Measurements from ENCODE around the gene CPT1B.
"Not testable (repeated sequence)": the region's sequence is repeated elsewhere in the genome, so short reads cannot be mapped to it uniquely, and the experiment has no call there.

Gene CPT1B

DNA sequence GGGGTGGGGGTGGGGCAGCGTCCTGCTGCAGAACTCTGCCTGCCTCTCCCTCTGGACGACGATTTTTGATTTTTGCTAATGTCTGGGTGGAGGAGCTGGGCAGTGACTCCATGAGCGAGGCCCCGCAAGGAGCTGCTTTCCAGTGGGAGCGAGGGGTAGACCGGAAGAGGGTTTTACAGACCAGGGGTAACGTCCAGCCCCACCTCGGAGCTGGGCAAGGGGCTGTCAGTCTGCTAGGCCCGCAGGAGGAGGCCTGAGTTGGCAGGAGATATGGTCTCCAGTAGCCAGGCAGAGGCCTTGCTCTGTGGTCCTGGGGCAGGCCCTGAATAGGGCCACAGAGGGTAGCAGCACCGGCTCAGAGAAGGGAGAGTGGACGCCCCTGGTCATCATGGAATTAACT is 31.4 kb upstream of the CPT1B start:
- no peak for DNase-seq (ENCODE audit: low read depth in 2 of 2)

DNA sequence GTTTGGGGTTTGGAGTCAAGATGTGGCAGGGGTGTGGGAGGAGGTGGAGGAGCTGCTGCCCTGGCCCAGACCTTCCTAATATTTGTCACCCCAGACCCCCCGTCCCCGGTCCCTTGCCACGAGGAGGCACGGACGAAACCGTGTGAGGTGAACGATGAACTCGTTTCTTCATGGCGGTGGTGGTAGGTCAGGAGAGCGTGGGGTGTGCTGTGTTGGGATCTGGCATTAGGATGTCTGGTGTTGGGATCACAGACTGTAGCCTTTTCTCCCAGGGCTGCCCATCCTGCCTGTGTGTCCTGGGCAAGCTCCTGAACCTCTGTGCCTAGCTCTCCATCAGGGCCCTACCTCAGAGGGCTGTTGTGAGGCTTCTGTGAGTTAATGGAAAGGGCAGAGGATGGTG is 30.8 kb upstream of the CPT1B start:
- no peak for DNase-seq (ENCODE audit: low read depth in 2 of 2)

DNA sequence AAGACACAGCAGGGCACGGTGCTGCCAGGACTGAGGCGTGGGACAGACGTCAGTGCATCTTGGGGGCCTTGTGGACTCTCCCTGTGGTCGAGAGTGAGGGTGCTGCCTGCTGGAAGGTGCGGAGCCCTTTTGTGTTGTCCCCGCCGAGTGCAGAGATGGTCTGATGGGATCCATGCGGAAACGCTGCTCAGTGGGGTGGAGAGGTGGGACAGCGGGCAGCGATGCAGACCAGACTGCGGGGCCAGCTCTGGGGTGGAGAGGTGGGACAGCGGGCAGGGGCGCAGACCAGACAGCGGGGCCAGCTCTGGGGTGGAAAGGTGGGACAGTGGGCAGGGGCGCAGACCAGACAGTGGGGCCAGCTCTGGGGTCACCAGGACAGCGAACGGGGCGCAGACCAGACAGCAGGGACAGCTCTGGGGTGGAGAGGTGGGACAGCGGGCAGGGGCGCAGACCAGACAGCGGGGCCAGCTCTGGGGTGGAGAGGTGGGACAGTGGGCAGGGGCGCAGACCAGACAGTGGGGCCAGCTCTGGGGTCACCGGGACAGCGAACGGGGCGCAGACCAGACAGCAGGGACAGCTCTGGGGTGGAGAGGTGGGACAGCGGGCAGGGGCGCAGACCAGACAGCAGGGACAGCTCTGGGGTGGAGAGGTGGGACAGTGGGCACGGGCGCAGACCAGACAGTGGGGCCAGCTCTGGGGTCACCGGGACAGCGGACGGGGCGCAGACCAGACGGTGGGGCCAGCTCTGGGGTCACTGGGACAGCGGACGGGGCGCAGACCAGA is 30.0 kb upstream of the CPT1B start:
- not testable (repeated sequence) for DNase-seq (ENCODE audit: low read depth in 2 of 2)

DNA sequence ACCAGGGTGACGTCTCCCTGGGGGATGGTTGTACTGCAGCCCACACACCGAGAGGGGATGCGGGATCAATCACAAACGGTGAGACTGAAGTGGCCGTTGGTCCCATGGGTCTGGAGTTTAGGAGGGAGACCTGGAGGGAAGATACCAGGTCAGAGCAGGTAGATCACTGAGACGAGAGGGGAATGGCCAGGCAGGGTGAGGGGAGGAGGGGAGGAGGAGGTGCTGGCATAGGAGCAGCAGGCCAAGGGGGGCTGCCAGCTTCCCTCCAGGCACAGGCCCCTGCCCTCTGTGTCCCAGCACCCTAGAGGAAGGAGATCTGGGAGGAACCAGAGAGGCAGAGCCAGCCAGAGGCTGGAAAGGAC is 29.4 kb upstream of the CPT1B start:
- DNase-seq (ENCODE audit: low read depth in 2 of 2), result no peak

DNA sequence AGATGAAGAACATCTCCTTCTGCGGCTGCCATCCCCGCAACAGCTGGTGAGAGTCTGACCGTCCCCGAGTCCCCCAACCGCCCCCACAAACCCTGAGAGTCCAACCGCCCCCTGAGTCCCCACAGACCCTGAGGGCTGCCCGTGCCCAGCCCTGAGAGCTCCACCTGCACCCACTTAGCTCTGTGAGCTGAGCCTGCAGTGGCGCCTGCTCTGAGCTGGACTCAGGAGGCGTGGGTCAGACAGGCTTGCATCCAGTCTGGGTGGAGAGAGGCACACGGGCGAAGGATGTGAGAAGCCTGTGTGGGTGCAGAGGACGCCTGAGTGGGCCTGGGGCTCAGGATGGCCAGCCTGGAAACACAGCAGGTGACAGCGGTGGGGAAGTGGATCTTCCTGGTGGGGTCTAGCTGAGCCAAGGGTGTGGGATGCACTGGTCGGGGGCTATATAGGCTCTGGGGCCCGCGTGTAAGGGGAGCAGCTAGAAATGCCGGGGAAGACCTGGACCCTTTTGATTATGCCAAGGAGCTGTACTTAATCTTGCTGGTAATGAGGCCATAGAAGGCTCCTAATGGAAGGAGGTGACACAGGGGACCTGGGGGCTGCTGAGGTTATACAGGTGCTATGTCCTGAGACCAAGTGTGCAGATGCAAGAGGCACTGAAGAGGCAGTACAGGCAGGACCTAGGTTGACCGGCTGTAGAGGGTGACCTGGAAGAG is 28.9 kb upstream of the CPT1B start:
- no peak for DNase-seq (ENCODE audit: low read depth in 2 of 2)

DNA sequence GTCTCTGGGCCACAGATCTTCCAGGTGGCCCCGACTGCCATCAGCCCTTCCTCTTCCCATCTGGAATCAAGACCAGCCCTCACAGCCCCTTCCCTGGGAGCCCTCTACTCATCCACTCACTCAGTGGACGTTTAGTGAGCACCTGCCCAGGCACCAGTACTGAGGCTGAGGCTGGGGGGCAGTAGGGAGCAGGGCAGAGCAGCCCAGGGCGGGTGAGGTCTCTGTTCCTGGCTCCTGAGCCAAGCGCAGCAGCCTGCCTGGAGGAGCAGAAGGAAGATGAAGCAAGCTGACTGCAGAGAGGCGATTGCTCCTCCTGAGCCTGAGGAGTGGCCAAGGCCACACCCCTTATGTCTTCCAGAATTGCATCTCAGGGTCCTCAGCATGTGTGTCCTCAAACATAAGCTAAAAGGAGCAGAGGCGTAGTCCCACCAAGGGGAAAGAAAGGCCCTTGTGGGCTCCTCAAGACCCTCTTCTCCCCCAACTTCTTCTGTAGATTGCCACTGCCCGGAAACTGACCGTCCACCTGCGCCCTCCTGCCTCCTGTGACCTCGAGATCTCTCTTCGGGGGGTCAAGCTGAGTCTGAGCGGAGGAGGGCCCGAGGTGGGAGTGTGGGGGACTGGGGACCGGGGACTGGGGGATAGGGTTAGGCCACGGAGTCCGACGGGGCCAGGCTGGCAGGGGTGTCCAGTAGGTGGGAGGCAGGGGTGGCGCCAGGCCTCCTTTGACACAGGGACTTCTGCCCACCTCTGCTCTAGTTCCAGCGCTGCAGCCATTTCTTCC is 28.1 kb upstream of the CPT1B start:
- no peak for DNase-seq (ENCODE audit: low read depth in 2 of 2)

DNA sequence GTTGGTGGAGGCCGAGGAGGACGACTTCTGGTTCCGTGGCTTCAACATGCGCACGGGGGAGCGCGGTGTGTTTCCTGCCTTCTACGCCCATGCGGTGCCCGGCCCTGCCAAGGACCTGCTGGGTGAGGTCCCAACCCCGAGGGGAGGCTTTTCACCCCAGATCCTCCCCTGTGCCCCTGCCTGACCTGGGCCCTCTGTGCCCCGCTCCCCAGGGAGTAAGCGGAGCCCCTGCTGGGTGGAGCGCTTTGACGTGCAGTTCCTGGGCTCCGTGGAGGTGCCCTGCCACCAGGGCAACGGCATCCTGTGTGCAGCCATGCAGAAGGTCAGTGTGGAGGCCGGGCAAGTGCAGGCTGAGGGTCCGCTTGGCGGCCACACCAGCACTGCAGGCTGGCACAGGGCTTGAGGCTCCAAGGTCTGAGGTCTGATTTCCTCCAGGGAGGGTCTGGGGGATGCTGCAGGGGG is 27.4 kb upstream of the CPT1B start:
- DNase-seq (ENCODE audit: low read depth in 2 of 2), result no peak

DNA sequence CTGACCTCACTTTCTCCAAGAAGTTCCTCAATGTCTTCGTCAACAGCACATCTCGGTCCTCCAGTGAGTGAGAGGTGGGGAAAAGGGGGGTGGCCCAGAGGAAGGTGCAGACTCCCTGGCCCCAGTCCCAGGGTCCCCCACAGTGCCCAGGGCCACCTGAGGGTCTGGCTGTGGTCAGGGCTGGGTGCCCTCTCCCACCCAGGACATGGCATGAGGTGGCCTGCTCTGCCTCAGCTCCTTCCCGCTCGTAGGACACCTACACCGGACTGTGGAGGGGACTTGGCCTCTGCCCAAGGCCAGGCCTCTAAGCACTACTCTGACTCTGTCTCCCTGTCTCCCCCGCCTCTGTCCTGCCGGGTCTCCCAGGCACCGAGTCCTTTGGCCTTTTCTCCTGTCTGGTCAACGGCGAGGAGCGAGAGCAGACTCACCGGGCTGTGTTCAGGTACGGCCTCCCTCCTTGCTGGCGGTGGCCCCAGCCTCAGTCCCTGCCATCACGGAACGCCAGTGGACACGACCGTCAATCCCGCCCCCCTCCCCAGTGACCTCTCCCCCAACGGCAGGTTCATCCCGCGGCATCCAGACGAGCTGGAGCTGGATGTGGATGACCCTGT is 26.9 kb upstream of the CPT1B start:
- no peak for DNase-seq (ENCODE audit: low read depth in 2 of 2)

DNA sequence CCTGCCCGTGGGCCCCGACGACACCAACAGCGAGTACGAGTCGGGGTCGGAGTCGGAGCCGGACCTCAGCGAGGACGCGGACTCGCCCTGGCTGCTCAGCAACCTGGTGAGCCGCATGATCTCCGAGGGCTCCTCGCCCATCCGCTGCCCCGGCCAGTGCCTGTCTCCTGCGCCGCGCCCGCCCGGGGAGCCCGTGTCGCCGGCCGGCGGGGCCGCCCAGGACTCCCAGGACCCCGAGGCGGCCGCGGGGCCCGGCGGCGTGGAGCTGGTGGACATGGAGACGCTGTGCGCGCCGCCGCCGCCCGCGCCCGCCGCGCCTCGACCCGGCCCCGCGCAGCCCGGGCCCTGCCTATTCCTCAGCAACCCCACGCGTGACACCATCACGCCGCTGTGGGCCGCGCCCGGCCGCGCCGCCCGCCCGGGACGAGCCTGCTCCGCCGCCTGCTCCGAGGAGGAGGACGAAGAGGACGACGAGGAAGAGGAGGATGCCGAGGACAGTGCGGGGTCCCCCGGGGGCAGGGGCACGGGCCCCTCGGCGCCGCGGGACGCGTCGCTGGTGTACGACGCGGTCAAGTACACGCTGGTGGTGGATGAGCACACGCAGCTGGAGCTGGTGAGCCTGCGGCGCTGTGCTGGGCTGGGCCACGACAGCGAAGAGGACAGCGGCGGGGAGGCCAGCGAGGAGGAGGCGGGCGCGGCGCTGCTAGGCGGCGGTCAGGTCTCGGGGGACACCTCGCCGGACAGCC is 26.2 kb upstream of the CPT1B start:
- DNase-seq (ENCODE audit: low read depth in 2 of 2), result no peak

DNA sequence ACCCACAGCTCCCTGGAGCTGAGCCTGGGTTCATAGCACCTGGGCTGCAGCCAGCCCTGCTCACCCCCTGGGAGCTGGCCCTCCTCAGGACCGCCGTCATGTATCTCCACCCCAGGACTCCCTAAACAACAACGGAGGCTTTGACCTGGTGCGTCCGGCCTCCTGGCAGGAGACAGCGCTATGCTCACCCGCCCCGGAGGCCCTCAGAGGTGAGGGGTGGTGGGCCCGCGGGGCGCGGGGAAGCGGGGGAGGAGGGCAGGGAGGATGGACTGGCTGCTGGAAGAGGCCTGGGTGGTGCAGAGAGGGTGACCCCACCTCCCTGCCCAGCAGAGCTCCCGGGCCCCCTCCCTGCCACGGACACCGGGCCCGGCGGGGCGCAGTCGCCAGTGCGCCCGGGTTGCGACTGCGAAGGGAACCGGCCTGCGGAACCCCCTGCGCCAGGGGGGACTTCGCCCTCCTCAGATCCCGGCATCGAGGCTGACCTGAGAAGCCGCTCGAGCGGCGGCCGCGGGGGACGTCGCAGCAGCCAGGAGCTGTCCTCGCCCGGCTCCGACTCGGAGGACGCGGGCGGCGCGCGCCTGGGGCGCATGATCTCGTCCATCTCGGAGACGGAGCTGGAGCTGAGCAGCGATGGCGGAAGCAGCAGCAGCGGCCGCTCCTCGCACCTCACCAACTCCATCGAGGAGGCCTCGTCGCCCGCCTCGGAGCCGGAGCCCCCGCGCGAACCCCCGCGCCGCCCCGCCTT is 25.5 kb upstream of the CPT1B start:
- no peak for DNase-seq (ENCODE audit: low read depth in 2 of 2)

DNA sequence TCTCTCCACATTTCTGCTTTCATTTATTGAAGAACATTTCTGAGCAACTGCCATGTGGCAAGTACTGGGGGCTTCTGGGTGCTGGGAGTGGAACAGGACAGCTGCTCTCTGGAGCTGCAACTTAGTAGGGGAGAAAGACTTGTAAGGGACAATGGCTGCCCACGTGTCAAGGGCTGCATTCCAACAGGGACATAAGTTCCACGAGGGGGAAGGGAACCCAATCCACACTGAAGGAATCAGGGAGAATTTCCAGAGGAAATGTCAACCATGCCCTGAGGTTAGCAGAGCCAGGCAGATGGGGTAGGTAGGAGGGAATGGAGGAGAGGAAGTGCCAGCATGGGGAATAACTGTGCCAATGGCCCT is 24.1 kb upstream of the CPT1B start:
- no peak for DNase-seq (ENCODE audit: low read depth in 2 of 2)

DNA sequence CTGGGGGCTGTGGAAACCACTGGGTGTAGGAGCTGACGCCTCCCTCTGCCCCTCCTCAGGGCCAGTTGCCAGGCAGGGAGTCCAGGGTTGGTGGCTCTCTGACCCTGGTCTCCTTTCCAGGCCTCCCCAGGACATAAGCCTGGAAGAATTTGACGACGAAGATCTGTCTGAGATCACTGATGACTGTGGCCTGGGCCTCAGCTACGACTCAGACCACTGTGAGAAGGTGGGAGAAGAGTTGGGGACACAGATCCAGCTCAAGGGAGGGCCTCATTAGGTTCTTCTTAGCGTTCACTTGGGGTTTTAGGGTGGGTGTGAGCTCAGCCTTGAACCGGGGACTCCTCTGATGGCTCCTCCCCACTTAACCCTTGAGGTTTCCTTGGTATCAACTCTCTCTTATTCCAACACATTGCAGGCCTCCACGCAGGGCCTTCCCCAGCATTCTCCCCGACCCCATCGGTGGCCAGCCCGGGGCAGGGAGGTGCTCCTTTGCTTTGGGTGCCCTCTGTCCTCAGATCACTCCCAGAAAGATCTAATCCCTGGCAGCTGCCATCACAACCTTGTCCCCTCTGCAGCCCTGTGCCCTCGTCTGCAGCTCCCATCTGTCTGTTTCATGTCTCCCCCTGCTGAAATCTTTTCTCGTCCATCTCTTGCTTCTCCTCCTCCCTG is 23.6 kb upstream of the CPT1B start:
- DNase-seq (ENCODE audit: low read depth in 2 of 2), result no peak

DNA sequence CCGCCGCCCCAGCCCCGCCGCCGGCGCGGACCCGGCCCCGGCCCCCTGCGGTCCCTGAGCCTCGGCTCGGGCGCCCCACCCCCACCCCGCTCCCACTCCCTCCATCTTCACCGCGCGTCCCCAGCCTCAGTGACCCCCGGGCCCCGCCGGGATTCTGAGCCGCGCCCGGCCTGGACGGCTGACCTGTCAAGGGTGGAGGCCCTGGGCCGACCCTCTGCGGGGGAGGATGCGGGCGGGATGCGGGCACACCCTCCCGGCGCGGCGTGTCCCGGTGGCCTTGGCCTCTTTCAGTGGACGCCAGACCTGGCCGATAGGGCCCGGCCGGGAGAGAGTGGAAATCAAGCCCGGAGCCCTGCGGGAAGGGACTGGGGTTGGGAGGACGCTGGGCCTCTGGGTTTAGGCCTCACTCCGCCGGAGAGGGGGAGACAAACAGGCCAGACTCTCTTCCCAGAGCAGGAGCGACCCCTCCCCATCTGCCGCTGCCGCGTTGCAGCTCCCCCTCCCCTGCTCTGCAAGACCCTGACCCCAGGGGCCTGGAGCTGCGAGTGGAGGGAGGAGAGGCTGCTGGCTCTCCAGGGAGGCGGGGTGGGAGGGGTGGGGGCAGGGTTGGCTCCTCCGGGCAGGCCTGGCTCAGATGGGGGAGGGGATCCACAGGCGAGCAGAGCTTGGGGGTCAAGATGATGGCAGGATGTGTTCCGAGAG is 22.9 kb upstream of the CPT1B start:
- DNase-seq (ENCODE audit: low read depth in 2 of 2), result no peak

DNA sequence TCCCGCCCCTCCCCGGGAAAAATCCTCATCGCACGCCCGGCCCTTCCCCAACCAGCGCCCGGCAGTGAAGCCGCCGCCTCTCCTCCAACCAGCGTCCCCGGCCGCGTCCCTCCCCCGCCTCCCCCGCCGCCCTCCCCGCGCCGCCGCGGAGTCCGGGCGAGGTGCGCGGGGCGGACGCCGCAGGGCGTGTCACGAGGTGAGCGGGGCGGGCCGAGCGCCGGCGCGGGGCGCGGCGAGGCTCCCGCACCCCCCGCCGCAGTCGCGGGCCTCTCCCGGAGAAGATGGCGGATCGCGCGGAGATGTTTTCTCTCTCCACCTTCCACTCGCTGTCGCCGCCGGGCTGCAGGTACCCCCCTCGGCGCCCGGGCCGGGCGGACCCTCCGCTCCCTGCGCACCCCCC is 22.3 kb upstream of the CPT1B start, which contains the start of gene MAPK8IP2:
MAPK8IP2 (plus strand) TSS at position 256 of the 400 bp plus-strand sequence; CDS start at position 282, 26 bp downstream.
- DNase-seq (ENCODE audit: low read depth in 2 of 2), result no peak

DNA sequence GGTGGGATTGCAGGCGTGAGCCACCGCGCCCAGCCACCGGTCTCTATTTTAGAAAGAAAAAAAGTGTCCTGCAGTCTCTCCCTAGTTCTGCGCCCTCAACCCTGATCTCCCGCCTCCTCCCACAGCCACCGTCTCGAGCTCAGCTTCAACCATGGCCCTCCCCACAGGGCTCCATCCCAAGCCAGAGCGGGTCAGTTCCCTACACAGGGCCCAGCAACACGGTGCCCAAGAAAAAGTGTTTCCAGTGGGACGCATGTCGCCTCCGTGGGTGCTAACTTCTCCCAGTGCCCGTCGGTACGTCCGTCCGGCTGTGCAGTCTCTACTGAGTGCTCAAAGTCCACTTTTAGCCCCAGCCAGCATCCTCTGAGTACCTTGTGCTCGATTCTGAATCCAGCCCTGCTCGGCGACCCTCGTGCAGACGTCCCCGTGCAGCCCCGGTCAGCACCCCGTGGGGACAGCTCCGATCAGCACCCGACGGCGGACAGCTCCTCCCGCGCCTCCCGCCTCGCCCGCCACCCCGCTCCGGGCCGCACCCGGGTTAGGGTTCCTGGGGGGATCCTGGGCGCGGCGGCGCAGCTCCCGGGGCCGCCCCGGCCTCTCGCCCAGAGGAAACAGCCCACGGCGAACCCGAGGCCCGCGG is 21.7 kb upstream of the CPT1B start:
- DNase-seq (ENCODE audit: low read depth in 2 of 2), result peak; percentile 45 to 57

DNA sequence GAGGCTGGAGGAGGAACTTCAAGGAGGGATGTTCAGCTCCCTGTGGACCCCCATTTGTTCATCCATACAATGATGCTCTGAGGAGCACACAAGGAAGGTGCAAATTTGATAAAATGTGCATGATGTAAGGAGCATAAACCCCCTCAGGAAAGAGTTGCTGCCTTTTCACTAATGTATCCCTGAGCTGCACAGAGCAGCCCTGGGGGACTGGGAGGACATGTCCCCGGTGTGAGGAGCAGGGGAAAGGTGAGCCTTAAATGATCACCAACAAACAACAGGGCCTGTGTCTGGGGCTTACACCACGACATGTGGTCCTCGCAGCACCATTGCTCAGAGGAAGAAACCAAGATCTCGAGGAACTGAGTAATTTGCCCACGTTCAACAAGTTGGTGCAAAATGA is 18.9 kb upstream of the CPT1B start:
- no peak for DNase-seq (ENCODE audit: low read depth in 2 of 2)

DNA sequence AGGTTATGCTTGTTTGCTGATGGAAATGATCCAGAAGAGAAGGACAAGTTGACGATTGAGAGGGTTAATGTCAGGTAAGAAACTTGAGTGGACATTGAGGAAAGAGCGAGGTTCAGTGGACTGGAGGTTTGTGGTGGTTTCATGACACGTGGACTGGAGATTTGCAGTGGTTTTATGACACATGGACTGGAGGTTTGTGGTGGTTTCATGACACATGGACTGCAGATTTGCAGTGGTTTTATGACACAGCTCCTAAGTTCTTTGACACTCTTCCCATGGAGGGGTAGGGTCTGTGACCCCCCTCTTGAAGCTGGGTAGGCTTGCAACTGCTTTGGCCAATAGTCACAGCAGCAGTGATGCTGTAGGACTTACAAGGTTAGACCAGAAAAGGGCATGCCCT is 17.0 kb upstream of the CPT1B start:
- DNase-seq (ENCODE audit: low read depth in 2 of 2), result no peak

DNA sequence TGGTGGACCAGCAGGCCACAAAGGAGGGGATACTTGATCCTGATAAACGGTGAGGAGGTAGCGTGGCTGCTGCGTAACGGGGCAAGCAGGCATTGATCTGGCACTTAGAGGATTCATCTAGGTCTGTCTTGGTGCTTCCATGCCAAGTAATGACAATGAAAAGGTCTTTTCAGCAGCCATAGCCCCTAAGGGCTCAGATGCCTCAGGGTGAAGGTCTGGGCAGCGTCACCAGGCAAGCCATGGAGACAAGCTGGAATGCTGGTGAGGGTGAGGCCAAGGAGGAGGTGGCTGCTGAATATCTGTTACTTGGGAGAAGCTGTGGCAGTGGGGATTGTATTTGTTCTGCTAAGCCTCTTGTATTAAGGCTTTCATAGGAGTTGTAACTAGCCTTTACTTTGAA is 9.2 kb upstream of the CPT1B start:
- no peak for DNase-seq (ENCODE audit: low read depth in 2 of 2)

DNA sequence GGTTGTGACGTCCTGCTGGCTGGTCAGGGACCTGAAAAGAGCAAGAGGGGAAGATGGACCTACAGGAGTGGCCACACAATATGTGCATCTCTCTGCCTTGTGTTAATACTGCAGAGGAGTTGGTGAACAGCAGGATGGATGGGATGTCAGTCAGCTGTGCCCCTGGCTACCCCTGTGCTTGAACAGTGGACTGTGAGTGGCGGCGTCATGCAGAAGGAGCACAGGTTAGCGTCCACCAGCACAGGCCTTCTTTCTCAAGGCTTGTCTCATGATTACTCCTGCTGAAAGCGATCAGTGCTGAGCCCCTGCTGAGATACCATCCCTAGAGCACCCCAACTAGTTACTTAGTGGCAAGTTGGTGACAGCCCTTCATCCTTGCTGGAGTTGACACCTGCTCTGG is 8.2 kb upstream of the CPT1B start:
- no peak for DNase-seq (ENCODE audit: low read depth in 2 of 2)
